ENCODE results near the gene PDLIM7. TPM values are rescaled to one million over a fixed set of nuclear protein-coding genes. Genes with fewer than 3 reads are reported as not detected.

Gene PDLIM7
- polyA plus RNA-seq, 1 of the 3 experiments (the other 2 are of a cell fraction): 206 TPM

GRCh38 chr5:177434942-177435738, 62.3 kb downstream of the PDLIM7 start:
- no peak overlapping the region for H2AFZ ChIP-seq (ENCODE audit: low read depth)
- ChIA-PET CTCF (interaction anchor here (2.8 to 3.8 kb wide), 2 partner anchors 31 kb away, joined by 15 to 21 read pairs; no protein-coding TSS in a partner anchor), POLR2A (no interaction called here)
- WGBS (ENCODE audit: low lambda C conversion rate): 96% methylated on average over 13 of the region's 20 CpGs
- no peak overlapping the region for H3K9ac ChIP-seq
- no peak overlapping the region for H3K4me3 ChIP-seq (ENCODE audit: low read depth in 2 of 2, low read length in 1 of 2)
- H3K36me3 ChIP-seq (replicated peaks in 1 of 2; ENCODE audit: control insufficient read depth in 1 of 2, insufficient read depth in 2 of 2, low read length in 1 of 2): peaks cover 12 to 54% of the 10 kb centered on the region in 2 experiments
- no peak for DNase-seq
- H4K20me1 ChIP-seq (ENCODE audit: insufficient read depth): no peaks in the 10 kb centered on the region
- H3K9me3 ChIP-seq: no peaks in the 10 kb centered on the region
- no peak overlapping the region for H3K4me2 ChIP-seq
- H3K79me2 ChIP-seq (ENCODE audit: insufficient read depth): no peaks in the 10 kb centered on the region
- TF ChIP-seq PBX3 (IDR thresholded peaks at IDR 0.05) (no peak), GABPA (IDR thresholded peaks at IDR 0.05; ENCODE audit: low read depth) (no peak), FOXJ3 (CRISPR knock-in tag; IDR thresholded peaks at IDR 0.05) (no peak), NFIC (IDR thresholded peaks at IDR 0.05; ENCODE audit: borderline replicate concordance) (no peak), NRF1 (IDR thresholded peaks at IDR 0.05; ENCODE audit: low read depth, low read length) (no peak), USF1 (IDR thresholded peaks at IDR 0.05; ENCODE audit: borderline replicate concordance, low read depth) (no peak), USF2 (IDR thresholded peaks at IDR 0.05; ENCODE audit: borderline replicate concordance, low read depth, low read length) (no peak), GATA2 (CRISPR knock-in tag; IDR thresholded peaks at IDR 0.05) (no peak), SIN3A (IDR thresholded peaks at IDR 0.05; ENCODE audit: borderline replicate concordance, low read depth, low read length) (no peak), POLR2AphosphoS5 (IDR thresholded peaks at IDR 0.05; ENCODE audit: low read depth, low read length) (no peak), TCF12 (IDR thresholded peaks at IDR 0.05) (no peak)
- H3K27me3 ChIP-seq (ENCODE audit: insufficient read depth): no peaks in the 10 kb centered on the region
- H3K4me1 ChIP-seq (ENCODE audit: control insufficient read depth in 1 of 2, insufficient read depth in 2 of 2, low read depth in 1 of 2, low read length in 1 of 2): peaks cover 0 to 2% of the 10 kb centered on the region in 2 experiments; a peak in 1 of 4 replicates
- H3K27ac ChIP-seq (ENCODE audit: low read depth in 2 of 2, low read length in 1 of 2): no peak overlapping the region
- peaks cover 10% of the 10 kb centered on the region for H3F3A ChIP-seq (replicated peaks; ENCODE audit: insufficient read depth)
- H3K9me2 ChIP-seq: no peaks in the 10 kb centered on the region

- H3K9ac ChIP-seq: no peak overlapping the region
- H3K27ac ChIP-seq (ENCODE audit: low read depth in 2 of 2, low read length in 1 of 2): no peak overlapping the region
- H3K4me2 ChIP-seq: no peak overlapping the region
- CTCF ChIA-PET: interaction anchor here (3.8 kb wide), 1 partner anchor 30 kb away, joined by 21 read pairs; no protein-coding TSS in a partner anchor
- peaks cover 0 to 3% of the 10 kb centered on the region in 2 experiments; a peak in 1 of 4 replicates for H3K4me1 ChIP-seq (ENCODE audit: control insufficient read depth in 1 of 2, insufficient read depth in 2 of 2, low read depth in 1 of 2, low read length in 1 of 2)
- H3K79me2 ChIP-seq (ENCODE audit: insufficient read depth): peaks cover 4% of the 10 kb centered on the region; the same call in 1 of the 2 replicates
- no peaks in the 10 kb centered on the region for H3K27me3 ChIP-seq (ENCODE audit: insufficient read depth)
- peaks cover 10% of the 10 kb centered on the region for H3F3A ChIP-seq (replicated peaks; ENCODE audit: insufficient read depth)
- peaks cover 12 to 54% of the 10 kb centered on the region in 2 experiments for H3K36me3 ChIP-seq (replicated peaks in 1 of 2; ENCODE audit: control insufficient read depth in 1 of 2, insufficient read depth in 2 of 2, low read length in 1 of 2)
- no peak overlapping the region for H2AFZ ChIP-seq (ENCODE audit: low read depth)
- no peak overlapping the region for H3K4me3 ChIP-seq (ENCODE audit: low read depth in 2 of 2, low read length in 1 of 2)
- DNase-seq: no peak
- POLR2A ChIA-PET: no interaction called here
- 0 out of 2 replicates have a peak, but pooled peaks cover 7% of the 10 kb centered on the region for H4K20me1 ChIP-seq (ENCODE audit: insufficient read depth)
- WGBS (ENCODE audit: low lambda C conversion rate): 79% methylated on average over 2 of the region's 8 CpGs
- H3K9me2 ChIP-seq: no peaks in the 10 kb centered on the region
- H3K9me3 ChIP-seq: no peaks in the 10 kb centered on the region
- TF ChIP-seq SMC3 (IDR thresholded peaks at IDR 0.05; ENCODE audit: low read depth, low read length) (no peak), GATA2 (CRISPR knock-in tag; IDR thresholded peaks at IDR 0.05) (no peak), JUND (IDR thresholded peaks at IDR 0.05) (no peak), IRF3 (IDR thresholded peaks at IDR 0.05; ENCODE audit: low read depth, low read length) (no peak), FOXJ3 (CRISPR knock-in tag; IDR thresholded peaks at IDR 0.05) (no peak), NFIC (IDR thresholded peaks at IDR 0.05; ENCODE audit: borderline replicate concordance) (no peak), RXRA (IDR thresholded peaks at IDR 0.05; ENCODE audit: borderline replicate concordance, low read depth) (no peak), PBX3 (IDR thresholded peaks at IDR 0.05) (no peak), GABPA (IDR thresholded peaks at IDR 0.05; ENCODE audit: low read depth) (no peak), MAX (IDR thresholded peaks at IDR 0.05; ENCODE audit: low read depth) (no peak), RAD21 (IDR thresholded peaks at IDR 0.05; ENCODE audit: low read length) (no peak), EZH2phosphoT487 (IDR thresholded peaks at IDR 0.05; ENCODE audit: borderline replicate concordance, low read depth) (no peak), ELF1 (IDR thresholded peaks at IDR 0.05) (no peak), CHD2 (IDR thresholded peaks at IDR 0.05; ENCODE audit: low read length, partially characterized antibody) (no peak), MXI1 (IDR thresholded peaks at IDR 0.05; ENCODE audit: low read depth, low read length) (no peak), TEAD4 (IDR thresholded peaks at IDR 0.05; ENCODE audit: borderline replicate concordance, insufficient read depth) (no peak)
These were observed 63.0 kb downstream of the PDLIM7 start for GRCh38 chr5:177434437-177434836.
